Activated B cell treated with CpG ODN at 0.5 μM for 24 hours (primary cell): Measurements from ENCODE around the gene AP2A2. TPM values are rescaled to one million over a fixed set of nuclear protein-coding genes. Genes with fewer than 3 reads are reported as not detected.

Experiments
- ATAC-seq: fragments of 200-7000 bp; cut with Tn5 transposase; one replicate; pipeline ENCODE4 v1.10.0; 2021; ENCODE audit warnings: low read depth, mild to moderate bottlenecking, moderate library complexity
- CTCF ChIA-PET: fragments of 350-600 bp; sonication (Branson Sonifier 250); formaldehyde crosslinking; loops from one replicate; lab custom pipeline; 2021; ENCODE audit warnings: antibody characterized with exemption; lab: Charles Lee
- POLR2A ChIA-PET: fragments of 350-600 bp; sonication (Branson Sonifier 250); formaldehyde crosslinking; loops from one replicate; lab custom pipeline; 2021; ENCODE audit warnings: antibody characterized with exemption; lab: Charles Lee
- DNase-seq: peaks from one replicate; pipeline ENCODE4 v3.0.0; 2022
- H3K27ac Mint-ChIP-seq: one replicate; pipeline ENCODE4 v1.8.0; 2020; ENCODE audit warnings: mixed read lengths
- H3K27me3 Mint-ChIP-seq: one replicate; pipeline ENCODE4 v1.8.0; 2021; ENCODE audit warnings: mixed read lengths
- H3K36me3 Mint-ChIP-seq: one replicate; pipeline ENCODE4 v1.8.0; 2021; ENCODE audit warnings: low read depth, mixed read lengths
- H3K4me1 Mint-ChIP-seq: one replicate; pipeline ENCODE4 v1.8.0; 2021; ENCODE audit warnings: mixed read lengths
- H3K4me3 Mint-ChIP-seq: one replicate; pipeline ENCODE4 v1.8.0; 2020; ENCODE audit warnings: mild to moderate bottlenecking, mixed read lengths
- H3K9me3 Mint-ChIP-seq: one replicate; pipeline ENCODE4 v1.8.0; 2020; ENCODE audit warnings: mixed read lengths
- intact Hi-C: fragments of 100-400 bp; cut with micrococcal nuclease; formaldehyde crosslinking; loops from one replicate; pipeline ENCODE4 v1.15.1; 2024
- total RNA-seq: library from RNA; stranded (reverse); gene quantifications from 2 replicates; pipeline ENCODE4 v1.2.3, GENCODE V29; 2022
- TF ChIP-seq, protein P1 (sequence below): fragments of 200-600 bp; IDR thresholded peaks from one replicate; pipeline ENCODE4 v1.8.0; 2022; ENCODE audit warnings: antibody characterized with exemption, mild to moderate bottlenecking

Gene AP2A2
- total RNA-seq, 1 donor from 2014 or later: 49.6 TPM

DNA sequence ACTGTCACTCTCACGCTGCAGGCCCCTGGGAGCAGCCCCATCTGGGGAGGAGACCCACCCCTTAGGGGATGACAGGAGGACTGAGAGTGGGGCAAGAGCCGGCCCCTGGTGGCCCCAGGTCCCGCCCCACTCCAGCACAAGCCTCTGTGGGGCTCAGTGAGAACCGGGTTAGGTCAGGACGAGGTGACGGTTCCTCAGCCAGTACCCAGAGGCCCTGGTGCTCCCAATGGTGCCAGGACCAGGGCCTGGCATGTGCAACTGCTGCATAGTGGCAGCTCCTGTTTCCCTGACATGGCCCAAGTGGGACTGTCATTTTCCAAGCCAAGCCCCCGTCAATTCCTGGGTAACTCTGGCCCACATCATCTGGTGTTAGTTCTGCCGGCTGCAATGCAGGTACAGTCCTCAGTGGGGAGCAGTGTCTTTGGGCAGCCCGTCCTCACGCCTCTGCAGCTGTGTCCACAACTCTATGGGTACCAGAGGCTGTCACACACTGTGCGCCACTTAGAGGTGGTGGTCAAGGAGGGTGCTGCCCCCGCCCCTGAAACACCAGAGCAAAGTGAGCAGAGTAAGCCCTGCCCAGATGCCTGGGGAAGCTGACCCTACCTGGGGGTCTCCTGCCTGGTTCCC lies 31.0 kb upstream of the AP2A2 start:
- CTCF ChIA-PET: no interaction called here
- intact Hi-C loops: no loop called here
- H3K36me3 Mint-ChIP-seq: peaks cover 15% of the 10 kb centered on the region
- POLR2A ChIA-PET: no interaction called here
- no peak overlapping the region for H3K4me3 Mint-ChIP-seq
- H3K27me3 Mint-ChIP-seq: no peaks in the 10 kb centered on the region
- no peaks in the 10 kb centered on the region for H3K9me3 Mint-ChIP-seq
- ATAC-seq: no peak
- no peak overlapping the region for H3K27ac Mint-ChIP-seq
- TF ChIP-seq, protein P1, sequence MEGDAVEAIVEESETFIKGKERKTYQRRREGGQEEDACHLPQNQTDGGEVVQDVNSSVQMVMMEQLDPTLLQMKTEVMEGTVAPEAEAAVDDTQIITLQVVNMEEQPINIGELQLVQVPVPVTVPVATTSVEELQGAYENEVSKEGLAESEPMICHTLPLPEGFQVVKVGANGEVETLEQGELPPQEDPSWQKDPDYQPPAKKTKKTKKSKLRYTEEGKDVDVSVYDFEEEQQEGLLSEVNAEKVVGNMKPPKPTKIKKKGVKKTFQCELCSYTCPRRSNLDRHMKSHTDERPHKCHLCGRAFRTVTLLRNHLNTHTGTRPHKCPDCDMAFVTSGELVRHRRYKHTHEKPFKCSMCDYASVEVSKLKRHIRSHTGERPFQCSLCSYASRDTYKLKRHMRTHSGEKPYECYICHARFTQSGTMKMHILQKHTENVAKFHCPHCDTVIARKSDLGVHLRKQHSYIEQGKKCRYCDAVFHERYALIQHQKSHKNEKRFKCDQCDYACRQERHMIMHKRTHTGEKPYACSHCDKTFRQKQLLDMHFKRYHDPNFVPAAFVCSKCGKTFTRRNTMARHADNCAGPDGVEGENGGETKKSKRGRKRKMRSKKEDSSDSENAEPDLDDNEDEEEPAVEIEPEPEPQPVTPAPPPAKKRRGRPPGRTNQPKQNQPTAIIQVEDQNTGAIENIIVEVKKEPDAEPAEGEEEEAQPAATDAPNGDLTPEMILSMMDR: no peak
- H3K4me1 Mint-ChIP-seq: no peaks in the 10 kb centered on the region
- DNase-seq: no peak

DNA sequence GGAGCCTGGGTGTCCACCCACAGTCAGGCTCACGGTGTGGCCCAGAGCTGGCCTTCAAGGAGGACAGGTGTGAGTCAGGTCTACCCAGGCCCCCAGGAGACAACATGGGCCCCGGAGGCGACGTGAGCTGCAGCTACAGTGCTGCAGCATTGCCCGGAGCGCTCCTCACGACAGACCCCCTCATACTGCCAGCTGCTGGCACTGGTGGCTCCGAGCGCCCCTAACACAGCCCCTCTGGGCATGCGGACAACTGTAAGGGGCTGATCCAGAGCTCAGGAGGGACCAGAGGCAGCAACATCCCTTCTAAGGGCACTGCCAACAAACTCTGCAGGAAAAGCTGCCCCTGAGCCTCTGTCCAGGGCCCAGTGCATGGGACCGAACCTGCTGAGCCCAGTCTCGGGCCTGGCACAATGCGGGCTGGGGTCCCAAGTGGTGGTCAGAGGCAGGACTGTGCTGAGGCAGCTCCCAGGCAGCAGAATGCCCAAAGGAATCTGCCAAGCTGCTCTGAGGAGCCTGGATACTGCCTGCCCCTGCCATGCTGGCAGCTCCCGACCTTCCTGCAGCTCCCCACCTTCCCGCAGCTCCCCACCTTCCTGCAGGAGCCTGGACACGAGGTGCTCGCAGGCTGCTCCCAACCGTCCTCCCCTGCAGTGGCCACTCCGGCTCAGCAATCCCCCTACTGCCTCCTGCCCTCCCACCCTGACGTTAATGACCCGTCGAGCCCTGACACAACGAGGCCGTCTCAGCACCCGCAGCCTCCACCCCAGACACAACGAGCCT lies 30.1 kb upstream of the AP2A2 start:
- Mint-ChIP-seq H3K27me3 (no peaks in the 10 kb centered on the region), H3K4me3 (no peak overlapping the region), H3K36me3 (peaks cover 19% of the 10 kb centered on the region), H3K27ac (no peak overlapping the region), H3K4me1 (no peaks in the 10 kb centered on the region), H3K9me3 (no peaks in the 10 kb centered on the region)
- ATAC-seq (no peak), DNase-seq (no peak)
- intact Hi-C loops: no loop called here
- TF ChIP-seq, protein P1: no peak
- ChIA-PET POLR2A (no interaction called here), CTCF (no interaction called here)

DNA sequence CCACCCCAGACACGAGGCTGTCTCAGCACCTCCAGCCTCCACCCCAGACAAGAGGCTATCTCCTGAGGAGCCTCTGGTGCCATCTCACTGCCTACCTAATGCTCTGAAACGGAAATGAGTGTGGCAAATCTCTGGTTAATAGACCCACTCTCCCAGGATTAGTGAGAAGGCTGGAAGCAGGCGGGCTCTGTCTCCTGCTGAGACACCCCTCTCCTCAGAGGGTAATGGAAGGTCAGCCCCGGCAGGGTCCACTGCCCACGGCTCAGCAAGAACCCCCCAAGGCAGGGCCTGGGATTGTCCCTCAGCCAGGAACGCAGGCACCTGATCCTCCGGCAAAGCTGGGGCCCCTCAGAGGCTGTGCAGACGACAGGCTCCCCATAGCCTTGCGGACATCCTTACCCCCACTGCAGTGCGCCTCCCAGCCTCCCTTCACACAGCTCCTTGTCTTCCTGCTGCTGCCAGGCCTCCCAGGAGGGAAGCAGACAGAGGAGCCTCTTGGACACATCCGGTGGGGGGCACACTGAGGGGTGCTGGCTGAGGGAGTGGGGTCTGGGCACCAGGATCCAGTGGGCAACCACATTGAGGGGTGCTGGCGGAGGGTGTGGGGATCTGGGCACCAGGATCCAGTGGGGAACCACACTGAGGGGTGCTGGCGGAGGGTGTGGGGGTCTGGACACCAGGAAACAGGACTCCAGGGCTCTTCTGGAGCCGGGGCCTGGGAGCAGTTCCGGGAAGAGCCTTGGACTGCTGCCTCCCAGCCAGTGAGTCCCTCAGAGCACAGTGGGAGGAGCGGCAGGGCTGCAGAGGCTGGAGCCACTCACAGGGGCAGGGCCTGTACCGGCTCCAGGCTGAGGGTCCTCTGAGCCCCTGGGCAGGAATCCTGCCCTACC lies 28.2 kb upstream of the AP2A2 start:
- intact Hi-C loops: no loop called here
- H3K4me3 Mint-ChIP-seq: no peak overlapping the region
- no peaks in the 10 kb centered on the region for H3K9me3 Mint-ChIP-seq
- H3K27me3 Mint-ChIP-seq: no peaks in the 10 kb centered on the region
- H3K36me3 Mint-ChIP-seq: peaks cover 37% of the 10 kb centered on the region
- CTCF ChIA-PET: no interaction called here
- H3K4me1 Mint-ChIP-seq: no peaks in the 10 kb centered on the region
- ATAC-seq (no peak), DNase-seq (no peak)
- POLR2A ChIA-PET: no interaction called here
- TF ChIP-seq, protein P1: no peak
- H3K27ac Mint-ChIP-seq: no peak overlapping the region

DNA sequence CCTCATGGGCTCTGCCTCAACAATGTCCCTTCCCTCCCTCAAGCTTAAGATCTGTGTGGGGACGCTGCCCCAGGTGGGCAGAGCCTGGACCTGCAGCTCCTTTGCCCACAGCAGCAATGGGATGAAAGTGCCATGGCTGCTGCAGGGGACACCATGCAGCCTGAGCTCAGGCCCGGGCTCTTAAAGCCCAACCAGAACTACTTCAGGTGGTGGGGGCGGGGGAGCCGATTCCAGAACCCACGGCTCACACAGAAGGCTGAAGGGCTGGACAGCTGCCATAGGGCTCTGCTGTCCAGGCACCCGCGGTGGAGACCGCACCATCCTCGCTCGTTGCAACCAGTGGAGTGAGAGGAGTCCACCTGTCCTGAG lies 27.5 kb upstream of the AP2A2 start:
- H3K4me3 Mint-ChIP-seq: no peak overlapping the region
- intact Hi-C loops: no loop called here
- H3K27me3 Mint-ChIP-seq: no peaks in the 10 kb centered on the region
- ATAC-seq (no peak), DNase-seq (no peak)
- TF ChIP-seq, protein P1: no peak
- no peak overlapping the region for H3K27ac Mint-ChIP-seq
- H3K4me1 Mint-ChIP-seq: no peaks in the 10 kb centered on the region
- POLR2A ChIA-PET: no interaction called here
- CTCF ChIA-PET: no interaction called here
- H3K36me3 Mint-ChIP-seq: peaks cover 44% of the 10 kb centered on the region
- H3K9me3 Mint-ChIP-seq: no peaks in the 10 kb centered on the region
